A172 (cell line): ENCODE data around the gene PCNX2. TPM values are rescaled to one million over a fixed set of nuclear protein-coding genes. Genes with fewer than 3 reads are reported as not detected.
A peak's percentile ranks its signal among the peaks of the same experiment; 100 is the strongest.

Experiments
- DNase-seq: peaks from one replicate; pipeline ENCODE4 v3.0.0-alpha.2; 2015; ENCODE audit warnings: low spot score
- total RNA-seq: library from RNA; depleted of rRNA; stranded (reverse); fragments of >200 nt; shearing (Covaris generic); gene quantifications from 2 replicates; pipeline ENCODE4 v1.2.3, GENCODE V29; 2014

The PCNX2 gene
- total RNA-seq, 1 experiment from 2014 or later, result 10.5 TPM

- no peak for DNase-seq
These were observed 234.3 kb downstream of the PCNX2 start for GRCh38 chr1:233061265-233061664.

GRCh38 chr1:233060461-233060994, 235.0 kb downstream of the PCNX2 start:
- DNase-seq, result no peak

DNA sequence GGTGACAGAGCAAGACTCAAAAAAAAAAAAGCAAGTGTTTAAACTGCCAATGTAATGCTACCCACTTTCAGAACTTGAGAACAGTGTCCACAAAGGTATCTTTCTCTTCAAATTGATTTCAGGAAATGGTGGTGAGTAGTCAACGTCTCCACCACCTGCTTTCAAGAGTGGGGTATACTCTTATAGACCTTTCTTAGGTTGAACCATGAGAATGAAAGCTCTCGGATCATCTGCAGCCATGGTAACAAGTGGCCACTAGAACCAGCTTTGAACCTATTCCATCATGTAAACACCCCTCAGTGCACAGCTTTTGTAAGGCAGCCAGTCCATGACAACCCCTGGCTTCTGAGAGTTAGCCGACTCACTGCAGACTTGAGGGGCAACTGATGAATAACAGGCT, 237.7 kb downstream of the PCNX2 start:
- no peak for DNase-seq

DNA sequence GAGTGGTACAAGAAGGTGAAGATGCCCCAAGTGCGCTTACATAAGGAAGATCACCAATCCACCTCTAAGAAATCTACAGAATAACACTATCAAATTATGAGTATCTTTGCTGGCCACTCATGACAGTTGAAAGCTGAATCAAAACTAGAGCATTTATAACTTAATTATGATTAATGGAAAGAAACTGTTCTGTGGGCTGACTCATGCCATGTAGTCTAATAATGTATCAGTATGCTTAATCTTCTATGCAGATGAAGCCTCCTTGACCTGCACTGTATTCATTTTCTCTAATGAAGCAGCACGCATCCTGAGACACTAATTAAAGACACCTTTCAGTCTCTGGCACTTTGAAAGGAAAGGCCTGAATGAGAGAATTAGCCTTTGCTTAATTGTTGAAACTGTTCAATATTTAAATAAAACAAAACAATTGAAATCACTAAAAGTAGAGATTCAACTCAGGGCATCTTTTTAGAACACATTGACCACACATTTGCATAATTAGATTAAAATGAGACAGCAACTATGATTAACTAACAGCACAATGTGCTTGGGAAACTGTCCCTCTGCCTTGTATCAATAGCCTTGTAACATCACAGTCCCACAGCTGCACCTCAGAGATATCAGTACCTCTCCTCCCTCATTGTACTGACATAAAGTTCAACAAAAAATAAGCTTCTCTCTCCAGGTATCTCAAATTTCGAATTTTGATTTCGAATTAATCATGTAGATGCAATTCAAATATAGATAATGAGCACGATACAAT, 239.5 kb downstream of the PCNX2 start:
- no peak for DNase-seq

DNA sequence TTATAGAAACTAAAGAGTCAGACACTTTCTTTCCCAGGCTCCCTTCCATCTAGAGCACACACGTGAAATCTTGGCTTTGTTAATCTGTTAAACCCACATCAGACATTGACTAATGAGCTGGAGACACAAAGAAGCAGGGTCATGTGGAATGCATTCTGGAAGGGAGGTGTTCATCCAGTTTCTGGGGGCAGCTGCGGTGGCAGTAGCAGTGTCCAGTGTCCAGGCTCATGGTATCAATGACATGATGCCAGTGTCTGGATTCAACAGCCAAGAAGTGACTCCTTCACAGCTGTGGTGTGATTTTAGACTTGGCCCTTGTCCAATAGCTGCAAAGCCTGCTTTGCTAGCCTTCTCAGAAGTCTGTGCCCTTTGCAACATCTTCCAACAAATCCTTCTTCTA, 249.9 kb downstream of the PCNX2 start:
- DNase-seq, result no peak

GRCh38 chr1:233042834-233043233, 252.7 kb downstream of the PCNX2 start:
- no peak for DNase-seq

GRCh38 chr1:233040494-233040893, 255.0 kb downstream of the PCNX2 start:
- no peak for DNase-seq

- no peak for DNase-seq
These were observed 256.9 kb downstream of the PCNX2 start for GRCh38 chr1:233038581-233038980.

- DNase-seq, result no peak
These were observed 257.7 kb downstream of the PCNX2 start for GRCh38 chr1:233037843-233038242.

GRCh38 chr1:233034836-233035235, 260.7 kb downstream of the PCNX2 start:
- no peak for DNase-seq

GRCh38 chr1:233033361-233033760, 262.2 kb downstream of the PCNX2 start:
- no peak for DNase-seq

DNA sequence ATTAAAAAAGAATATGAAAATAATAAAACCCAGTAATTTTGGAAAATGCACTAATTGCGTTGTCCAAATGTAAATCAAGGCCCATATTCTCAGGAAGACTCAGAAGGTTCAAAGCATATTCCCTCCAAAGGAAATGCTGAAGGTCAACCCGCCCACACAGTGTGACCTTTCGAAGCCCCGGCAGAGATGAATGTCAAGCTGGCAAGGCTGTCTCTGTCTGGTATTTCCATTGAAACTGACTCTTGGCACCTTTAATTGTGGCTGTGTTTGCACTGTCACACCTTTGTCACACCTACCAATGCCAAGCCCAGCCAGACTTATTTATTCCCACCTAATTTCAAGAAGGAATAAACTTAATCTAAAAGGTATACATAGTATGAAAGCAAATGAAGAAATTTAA, 262.6 kb downstream of the PCNX2 start:
- no peak for DNase-seq

- DNase-seq, result no peak
These were observed 264.0 kb downstream of the PCNX2 start for GRCh38 chr1:233031521-233031920.

DNA sequence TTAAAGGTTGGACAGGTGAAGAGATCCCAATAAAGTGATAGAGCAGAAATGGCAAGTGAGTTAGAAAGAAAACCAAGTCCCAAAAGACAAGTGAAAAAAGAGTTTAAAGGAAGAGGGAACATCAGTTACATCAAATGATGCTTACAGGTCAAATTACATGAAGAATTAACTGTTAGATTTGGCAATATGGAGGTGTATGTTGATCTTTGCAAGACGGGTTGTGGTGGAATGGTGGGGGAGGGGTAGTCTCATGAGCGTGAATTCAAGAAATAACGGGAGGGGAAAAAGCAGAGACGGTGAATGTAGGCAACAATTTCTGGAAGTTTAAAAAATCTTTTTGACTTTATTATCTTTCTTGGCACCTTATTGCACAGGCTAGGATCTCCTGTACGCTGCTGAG, 268.5 kb downstream of the PCNX2 start:
- DNase-seq, result no peak

- peak; percentile 33 for DNase-seq
These were observed 270.0 kb downstream of the PCNX2 start for GRCh38 chr1:233025567-233025966.

GRCh38 chr1:233025157-233025556, 270.4 kb downstream of the PCNX2 start:
- peak; percentile 46 for DNase-seq

GRCh38 chr1:233024199-233024598, 271.3 kb downstream of the PCNX2 start:
- DNase-seq, result no peak

DNA sequence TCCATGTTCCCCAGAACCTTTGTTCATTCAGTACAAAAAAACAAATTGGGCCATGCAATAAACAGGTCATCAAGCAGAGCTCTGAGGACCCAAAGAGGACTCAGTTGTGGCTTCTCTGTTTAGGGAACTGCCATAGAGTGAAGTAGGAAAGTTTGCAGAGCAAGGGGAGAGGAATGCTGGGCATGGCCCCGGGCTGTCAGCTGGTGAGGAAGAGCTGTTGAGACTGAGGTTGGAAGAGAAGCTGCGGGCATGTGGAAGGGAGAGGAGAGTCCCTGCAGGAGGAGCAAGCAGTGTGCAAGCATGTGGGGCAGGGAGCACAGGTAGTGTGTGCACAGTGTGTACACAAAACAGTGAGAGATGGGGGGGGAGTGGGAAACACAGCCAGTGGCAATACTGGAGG, 273.3 kb downstream of the PCNX2 start:
- DNase-seq, result no peak

DNA sequence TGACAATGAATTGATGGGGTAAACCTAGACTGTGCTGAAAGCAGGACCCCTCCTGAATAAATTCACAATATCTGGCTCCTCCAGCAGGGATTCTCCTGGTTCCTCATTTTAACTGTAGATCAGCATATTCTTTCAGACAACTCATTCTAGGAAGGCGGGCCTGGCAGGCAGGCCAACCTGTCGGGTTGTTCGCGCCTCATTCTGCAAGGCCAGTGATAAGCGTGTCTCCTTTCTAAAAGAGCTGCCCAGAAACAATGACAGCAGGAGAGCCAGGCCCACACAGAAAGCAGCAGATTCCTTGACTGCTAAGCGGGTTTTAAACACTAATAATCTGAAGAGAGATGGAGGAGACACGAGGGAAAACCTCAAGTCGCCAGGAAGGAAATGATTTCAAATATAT, 275.1 kb downstream of the PCNX2 start:
- no peak for DNase-seq

GRCh38 chr1:233019778-233020325, 275.7 kb downstream of the PCNX2 start:
- no peak for DNase-seq

- DNase-seq, result no peak
These were observed 276.4 kb downstream of the PCNX2 start for GRCh38 chr1:233019083-233019482.

- no peak for DNase-seq
These were observed 278.7 kb downstream of the PCNX2 start for GRCh38 chr1:233016798-233017197.

DNA sequence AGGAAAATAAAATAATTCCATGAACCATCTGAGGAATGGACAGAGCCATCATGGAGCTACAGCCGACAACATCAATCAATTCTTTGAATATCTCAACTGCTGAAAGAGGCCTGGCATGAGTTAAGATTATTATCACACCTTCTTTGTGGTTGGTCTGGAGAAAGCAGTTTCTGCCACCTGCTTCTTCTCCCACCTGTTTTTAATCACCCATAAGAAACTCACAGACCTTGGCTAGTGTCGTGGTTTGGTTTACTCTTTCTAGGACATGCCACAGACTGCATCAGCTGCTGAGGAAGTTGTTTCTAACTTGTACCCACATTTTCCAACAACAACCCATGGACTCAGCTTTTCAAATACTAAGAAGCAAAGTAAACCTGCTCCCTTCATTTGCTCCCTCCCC, 279.6 kb downstream of the PCNX2 start:
- no peak for DNase-seq

DNA sequence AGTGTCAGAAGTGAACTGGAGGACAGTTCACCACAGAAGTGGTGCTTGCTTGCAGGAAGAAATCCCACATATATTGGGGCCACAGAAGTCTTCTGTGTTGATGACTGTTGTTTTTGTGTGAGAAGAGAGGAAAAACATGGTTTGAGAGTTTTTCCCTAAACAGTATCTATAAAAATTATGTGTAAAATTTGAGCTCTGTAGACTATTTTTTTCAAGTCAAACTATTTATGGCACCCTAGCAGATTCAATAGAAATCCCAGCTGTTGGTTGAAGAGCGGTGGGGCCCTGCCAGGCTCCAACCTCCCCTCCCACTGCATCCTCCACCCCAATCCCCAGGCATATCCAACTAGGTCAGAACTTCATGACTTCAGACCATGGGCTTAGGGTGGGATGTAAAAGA, 283.5 kb downstream of the PCNX2 start:
- no peak for DNase-seq
